ENCODE results near the gene TP73.
A peak's percentile ranks its signal among the peaks of the same experiment; 100 is the strongest.

Gene TP73

GRCh38 chr1:3612123-3612522 lies 40.2 kb upstream of the TP73 start:
- TF ChIP-seq CTCF (IDR thresholded peaks at IDR 0.05; ENCODE audit: low read depth, low read length), result no peak
- no peak overlapping the region for H3K4me3 ChIP-seq (ENCODE audit: low read depth, low read length)

DNA sequence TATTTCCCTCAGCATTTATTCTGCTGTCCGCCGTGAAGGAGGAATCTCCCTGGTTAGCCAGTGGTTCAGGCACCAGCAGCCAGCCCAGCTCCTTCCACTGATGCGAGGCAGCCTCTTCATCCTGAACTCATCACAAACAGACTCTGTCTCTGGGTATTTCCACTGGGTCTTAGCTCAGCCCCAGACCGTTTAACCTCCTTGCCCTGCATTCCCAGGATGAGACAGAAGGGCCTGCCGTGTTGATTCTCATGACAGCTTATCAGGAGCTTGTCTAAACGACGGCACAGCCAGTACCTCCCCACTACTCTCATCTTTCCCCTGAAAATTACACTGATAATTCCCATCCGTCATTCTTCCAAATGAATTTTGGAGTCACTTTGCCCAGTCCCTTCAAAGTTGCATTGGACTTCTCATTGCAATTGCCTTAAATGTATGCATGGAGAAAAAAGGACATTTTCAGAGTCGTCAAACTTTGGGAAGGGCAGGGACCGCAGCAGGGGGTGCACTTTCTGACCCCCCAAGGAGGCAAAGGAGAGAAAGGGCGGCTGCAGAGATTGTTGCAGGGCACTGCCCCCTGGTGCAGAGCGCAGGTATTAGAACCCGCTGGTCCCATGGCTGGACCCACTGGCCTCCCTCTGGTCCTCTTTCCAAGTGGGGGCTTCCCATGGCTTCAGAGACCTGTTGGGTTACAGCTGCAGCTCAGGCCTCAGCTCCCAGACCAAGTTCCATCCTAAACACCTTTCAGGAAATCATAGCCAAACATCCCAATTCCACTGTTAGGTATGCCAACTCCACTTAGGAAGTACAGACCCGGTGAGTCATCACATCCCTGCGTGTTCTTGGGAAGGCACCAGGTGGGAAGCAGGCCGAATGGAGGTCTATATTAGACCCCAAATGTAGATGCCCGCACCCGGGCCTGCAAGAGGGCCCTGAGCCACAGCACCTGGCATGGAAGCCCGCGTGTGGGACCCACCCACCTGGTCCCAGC lies 37.3 kb upstream of the TP73 start:
- peak; percentile 73 for TF ChIP-seq CTCF (IDR thresholded peaks at IDR 0.05; ENCODE audit: low read depth, low read length)
- no peak overlapping the region for H3K4me3 ChIP-seq (ENCODE audit: low read depth, low read length)

GRCh38 chr1:3616861-3617260 lies 35.5 kb upstream of the TP73 start:
- H3K4me3 ChIP-seq (ENCODE audit: low read depth, low read length), result no peak overlapping the region
- TF ChIP-seq CTCF (IDR thresholded peaks at IDR 0.05; ENCODE audit: low read depth, low read length), result no peak

DNA sequence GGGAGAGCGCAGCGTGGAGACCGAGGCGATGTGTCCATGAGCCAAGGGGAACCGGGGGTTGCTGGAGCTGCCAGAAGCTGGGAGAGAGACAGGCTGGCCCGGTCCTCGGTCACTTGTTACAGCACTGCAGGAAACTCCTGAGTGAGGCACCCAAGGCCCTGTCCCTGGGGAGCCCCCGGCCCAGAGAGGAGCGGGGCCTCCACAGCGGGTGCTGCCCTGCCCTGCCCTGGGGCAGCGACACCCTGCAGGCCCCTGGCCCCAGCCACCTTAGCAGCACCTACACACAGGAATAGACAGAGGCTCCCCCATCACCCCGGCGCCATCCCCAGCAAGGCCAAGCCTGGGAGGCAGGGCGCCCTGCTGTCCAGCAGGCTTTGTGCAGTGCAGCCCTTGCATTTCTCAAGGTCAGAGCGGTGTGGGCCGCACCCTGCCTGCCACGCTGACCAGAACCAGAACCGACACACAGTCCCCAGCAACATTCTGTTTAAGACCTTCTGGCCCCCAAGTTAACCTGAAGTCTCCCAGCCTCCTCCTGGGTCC lies 34.4 kb upstream of the TP73 start:
- no peak for TF ChIP-seq CTCF (IDR thresholded peaks at IDR 0.05; ENCODE audit: low read depth, low read length)
- no peak overlapping the region for H3K4me3 ChIP-seq (ENCODE audit: low read depth, low read length)

DNA sequence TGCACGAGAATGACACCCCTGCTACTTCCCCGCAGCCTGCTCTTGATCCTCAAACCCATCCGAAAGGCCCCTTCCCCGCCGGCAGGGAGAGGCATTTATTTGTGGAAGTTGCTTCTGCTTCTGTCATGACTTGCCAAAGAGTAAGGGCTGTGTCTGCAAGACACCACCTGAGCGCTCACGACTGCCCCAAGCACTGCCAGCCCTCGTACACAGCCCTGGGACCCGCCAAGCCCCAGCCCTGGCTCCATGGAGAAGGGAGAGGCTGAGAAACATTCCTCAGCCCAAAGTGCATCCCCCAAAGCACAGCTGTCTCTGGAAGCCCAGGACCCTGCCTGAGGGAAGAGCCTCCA lies 33.8 kb upstream of the TP73 start:
- no peak for TF ChIP-seq CTCF (IDR thresholded peaks at IDR 0.05; ENCODE audit: low read depth, low read length)

GRCh38 chr1:3618881-3619671 lies 33.2 kb upstream of the TP73 start:
- H3K4me3 ChIP-seq (ENCODE audit: low read depth, low read length), result no peak overlapping the region
- TF ChIP-seq CTCF (IDR thresholded peaks at IDR 0.05; ENCODE audit: low read depth, low read length), result peak; percentile 64

More for the DNA sequence above, 33.8 kb upstream of the TP73 start:
- H3K4me3 ChIP-seq (ENCODE audit: low read depth, low read length), result no peak overlapping the region

All from WI38 (cell line).